GM18498 (cell line): ENCODE results near the gene HOXD10.

Experiments used
- ATAC-seq: cut with Tn5 transposase; IDR thresholded peaks from one replicate; pipeline ENCODE4 v1.9.1; 2021; ENCODE audit warnings: mild to moderate bottlenecking, moderate library complexity; ENCODE audit not compliant: unreplicated experiment

The HOXD10 gene

GRCh38 chr2:176105730-176106580 is 10.6 kb upstream of the HOXD10 start:
- ATAC-seq: no peak

DNA sequence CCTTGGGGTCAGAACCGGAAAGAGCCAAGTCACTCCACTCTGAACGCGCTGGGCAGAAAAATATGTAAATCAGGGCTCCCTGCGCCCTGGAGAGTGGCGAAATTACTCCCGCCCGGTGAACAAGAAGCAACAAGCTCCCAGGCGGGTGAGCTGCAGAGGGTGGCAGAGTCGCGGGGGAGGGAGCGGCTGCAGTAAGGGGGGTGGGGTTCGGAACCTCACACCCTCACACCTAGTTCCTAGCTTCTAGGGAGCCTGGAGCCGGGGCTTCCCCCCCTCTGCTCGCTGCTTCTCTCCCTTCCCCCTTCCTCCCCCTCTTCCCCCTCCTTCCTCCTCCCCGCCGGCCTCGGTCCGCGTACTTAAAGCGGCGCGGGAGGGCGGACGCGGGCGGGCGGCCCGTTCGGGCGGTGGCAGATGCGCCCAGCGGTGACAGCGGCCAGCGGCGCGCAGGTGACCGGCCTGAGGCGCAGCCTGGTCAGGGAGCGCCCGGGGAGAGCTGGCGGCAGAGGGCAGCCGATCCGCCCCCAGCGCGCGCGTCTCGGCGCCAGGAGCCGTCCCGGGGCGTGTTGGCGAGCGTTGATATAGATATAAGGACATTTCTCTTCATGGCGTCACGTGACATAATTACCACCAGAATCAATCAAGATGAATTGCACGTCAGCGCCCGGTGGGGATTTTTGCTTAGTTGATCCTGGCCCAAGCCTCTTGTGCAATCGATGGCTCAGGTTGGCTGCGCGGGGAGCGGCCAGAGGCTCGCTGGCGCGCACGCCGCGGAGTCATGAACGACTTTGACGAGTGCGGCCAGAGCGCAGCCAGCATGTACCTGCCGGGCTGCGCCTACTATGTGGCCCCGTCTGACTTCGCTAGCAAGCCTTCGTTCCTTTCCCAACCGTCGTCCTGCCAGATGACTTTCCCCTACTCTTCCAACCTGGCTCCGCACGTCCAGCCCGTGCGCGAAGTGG is 9.7 kb upstream of the HOXD10 start, which contains the start of gene HOXD11:
Gene HOXD11, plus strand, starts transcription at position 700 of the 959 bp plus-strand sequence. Its CDS starts 76 bp downstream, at position 776.
- ATAC-seq: no peak

- ATAC-seq: no peak
These were observed 8.8 kb upstream of the HOXD10 start for GRCh38 chr2:176107731-176108181.

DNA sequence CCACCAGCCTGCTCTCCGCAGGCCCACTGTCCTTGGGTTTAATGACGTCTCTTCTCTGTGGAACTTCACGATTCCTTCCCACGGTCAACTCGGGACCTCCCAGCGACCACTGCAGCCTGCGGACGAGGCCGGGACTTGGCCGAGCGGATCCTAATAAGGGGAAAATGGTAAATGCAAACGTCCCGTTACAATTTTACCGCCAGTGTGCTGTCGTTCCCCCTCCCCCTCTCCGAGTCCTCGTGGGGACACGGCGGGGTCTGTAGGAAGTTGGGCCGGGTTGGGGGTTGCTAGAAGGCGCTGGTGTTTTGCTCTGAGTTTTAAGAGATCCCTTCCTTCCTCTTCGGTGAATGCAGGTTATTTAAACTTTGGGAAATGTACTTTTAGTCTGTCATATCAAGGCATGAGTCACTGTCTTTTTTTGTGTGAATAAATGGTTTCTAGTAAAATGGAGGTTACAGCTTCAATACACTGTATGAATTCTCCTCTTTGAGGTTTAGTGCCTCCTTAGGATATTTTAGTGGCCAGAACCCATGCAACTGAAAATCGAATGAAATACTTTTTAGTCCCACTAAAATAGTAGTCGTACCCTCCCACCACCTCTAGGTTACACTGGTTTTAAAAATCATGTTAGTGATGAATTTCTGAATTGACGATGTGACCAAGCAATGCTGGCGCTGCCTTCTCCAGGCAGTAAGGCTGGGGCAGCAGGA is 7.2 kb upstream of the HOXD10 start:
- no peak for ATAC-seq

DNA sequence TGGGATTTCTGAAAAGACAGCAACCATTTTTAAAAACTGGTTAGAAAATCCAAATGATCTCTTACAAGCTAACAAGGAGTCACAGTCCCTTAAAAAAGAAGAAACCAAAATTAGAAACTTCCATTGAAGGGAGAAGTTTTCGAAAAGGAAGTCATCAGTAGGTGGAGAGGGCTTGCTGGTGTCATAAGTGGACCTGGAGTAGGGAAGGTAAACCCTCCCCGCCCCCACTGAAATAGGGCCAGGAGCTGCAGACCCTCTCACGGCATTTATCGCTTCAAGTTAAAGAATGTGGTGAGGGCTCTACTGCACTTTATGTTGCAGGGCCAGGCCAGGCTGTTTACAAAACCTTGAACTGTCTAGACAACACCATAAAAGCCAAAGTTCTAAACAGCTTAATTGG is 6.6 kb upstream of the HOXD10 start:
- ATAC-seq: no peak

- no peak for ATAC-seq
These were observed 5.9 kb upstream of the HOXD10 start for GRCh38 chr2:176110415-176111308.

- no peak for ATAC-seq
These were observed 5.3 kb upstream of the HOXD10 start for GRCh38 chr2:176111309-176111663.

- ATAC-seq: no peak
These were observed 4.7 kb upstream of the HOXD10 start for GRCh38 chr2:176111846-176112374.

GRCh38 chr2:176112375-176113302 is 3.9 kb upstream of the HOXD10 start:
- ATAC-seq: no peak

DNA sequence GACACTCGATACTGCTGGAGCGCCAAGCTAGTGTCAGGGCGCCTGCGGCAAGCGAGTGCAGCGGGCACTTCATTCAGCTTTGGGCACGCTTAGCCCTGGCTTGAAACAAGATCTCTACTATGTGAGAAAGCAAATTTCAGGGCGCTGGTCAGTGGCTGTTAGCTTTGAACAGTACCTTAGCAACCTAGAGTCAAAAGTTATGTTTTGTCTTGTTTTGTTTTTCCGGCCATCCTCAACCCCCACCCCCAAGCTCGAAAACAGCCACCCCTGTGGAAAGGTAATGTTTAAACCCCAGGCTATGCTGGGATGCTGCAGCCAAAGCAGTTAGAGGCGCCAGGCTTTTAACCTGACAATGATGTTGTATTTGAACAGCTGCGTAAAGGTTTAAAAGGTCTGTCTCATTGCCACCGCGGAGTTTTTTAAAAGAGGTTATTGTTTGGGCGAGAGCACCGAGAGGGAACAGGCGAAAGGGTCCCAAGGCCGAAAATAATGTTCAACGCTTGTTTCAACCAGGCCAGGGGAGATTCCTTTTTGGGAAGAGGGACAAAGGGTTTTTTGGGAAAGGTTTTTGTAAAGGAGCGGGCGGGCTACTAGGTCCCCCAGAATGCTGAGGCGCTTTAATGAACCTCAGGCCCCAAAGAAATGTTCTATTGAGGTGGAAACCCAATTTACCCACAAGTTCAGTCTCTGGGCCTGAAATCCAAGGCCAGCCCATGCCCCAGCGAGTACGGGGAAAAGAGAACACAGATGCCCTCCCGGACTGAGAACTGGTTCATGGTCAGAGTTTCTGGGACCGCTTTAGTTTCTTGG is 2.3 kb upstream of the HOXD10 start:
- no peak for ATAC-seq

DNA sequence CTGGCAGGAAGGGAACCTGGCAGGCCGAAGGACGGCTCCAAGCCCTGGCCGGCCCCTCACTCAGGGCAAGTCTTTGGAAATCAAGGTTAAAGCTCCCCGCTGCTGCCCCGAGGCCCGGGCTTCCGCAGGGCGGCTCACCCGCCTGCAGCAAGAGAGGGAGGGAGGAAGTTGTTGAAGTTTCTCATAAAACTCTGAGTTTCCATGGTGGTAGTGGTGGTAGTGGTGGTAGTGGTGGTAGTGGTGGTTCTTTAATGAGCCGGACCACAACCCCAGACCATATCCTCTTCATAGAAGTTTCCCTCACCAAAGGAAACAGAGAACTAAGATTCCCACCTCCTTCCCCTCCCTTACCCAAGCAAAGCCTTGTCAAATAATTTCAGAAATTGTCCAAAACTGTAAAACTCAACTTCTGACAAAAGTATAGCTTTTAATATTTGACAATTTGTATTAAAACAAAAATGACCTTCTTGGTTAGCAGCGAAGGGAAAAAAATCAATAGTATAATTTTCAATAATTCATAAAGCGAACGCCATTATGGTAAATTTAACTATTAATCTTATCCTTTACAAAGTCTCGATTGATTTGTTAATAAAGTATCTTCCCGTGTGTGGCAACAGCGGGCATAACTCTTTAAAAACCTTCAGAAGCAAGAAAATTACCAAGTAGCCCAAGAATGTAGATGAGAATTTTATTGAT is 1.5 kb upstream of the HOXD10 start:
- no peak for ATAC-seq

GRCh38 chr2:176117162-176117822 is 714 bp downstream of the HOXD10 start:
- no peak for ATAC-seq

DNA sequence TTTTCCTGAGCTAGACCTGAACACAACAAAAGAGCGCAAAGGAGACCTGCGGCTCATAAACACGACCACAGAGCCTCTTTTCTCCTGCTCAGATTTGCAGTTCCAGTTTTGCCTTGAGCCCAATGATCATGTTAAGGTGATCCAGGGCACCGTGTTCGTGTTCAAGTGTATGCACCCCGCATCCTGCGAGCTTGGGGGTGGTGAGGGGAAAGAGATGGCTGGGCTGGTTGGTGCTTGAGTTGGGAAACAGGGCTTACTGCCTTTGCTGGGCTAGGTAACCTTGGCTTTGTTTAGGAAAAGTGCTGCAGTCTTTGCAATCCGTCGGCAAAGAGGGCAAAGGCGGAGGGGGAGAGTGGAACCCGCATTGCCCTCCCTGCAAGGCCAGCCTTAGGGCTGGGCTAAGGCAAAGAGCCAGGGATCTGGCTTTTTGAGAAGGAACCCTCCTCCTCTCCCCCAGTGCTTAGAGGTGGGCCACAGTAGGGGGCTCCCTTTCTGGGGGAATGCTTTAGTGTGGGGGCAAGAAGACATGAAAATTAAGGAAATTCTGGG is 1.3 kb downstream of the HOXD10 start:
- no peak for ATAC-seq

DNA sequence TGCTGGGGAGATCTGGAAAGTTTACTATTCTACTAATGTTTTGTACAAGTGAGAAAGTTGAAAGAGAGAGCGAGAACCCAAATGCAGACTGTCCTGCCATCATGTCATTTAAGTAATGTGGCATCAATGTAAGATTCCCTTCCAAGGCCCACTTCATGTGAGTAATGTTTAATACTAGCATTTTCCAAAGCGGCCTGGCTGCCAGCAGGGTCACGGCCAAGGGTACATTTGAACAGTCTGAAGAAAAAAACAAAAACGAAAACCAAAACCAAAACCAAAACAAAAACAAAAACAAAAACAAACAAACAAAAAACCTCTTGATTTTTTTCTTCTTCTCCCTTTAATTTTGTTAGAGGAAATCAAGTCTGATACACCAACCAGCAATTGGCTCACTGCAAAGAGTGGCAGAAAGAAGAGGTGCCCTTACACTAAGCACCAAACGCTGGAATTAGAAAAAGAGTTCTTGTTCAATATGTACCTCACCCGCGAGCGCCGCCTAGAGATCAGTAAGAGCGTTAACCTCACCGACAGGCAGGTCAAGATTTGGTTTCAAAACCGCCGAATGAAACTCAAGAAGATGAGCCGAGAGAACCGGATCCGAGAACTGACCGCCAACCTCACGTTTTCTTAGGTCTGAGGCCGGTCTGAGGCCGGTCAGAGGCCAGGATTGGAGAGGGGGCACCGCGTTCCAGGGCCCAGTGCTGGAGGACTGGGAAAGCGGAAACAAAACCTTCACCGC is 2.2 kb downstream of the HOXD10 start:
- ATAC-seq: no peak

DNA sequence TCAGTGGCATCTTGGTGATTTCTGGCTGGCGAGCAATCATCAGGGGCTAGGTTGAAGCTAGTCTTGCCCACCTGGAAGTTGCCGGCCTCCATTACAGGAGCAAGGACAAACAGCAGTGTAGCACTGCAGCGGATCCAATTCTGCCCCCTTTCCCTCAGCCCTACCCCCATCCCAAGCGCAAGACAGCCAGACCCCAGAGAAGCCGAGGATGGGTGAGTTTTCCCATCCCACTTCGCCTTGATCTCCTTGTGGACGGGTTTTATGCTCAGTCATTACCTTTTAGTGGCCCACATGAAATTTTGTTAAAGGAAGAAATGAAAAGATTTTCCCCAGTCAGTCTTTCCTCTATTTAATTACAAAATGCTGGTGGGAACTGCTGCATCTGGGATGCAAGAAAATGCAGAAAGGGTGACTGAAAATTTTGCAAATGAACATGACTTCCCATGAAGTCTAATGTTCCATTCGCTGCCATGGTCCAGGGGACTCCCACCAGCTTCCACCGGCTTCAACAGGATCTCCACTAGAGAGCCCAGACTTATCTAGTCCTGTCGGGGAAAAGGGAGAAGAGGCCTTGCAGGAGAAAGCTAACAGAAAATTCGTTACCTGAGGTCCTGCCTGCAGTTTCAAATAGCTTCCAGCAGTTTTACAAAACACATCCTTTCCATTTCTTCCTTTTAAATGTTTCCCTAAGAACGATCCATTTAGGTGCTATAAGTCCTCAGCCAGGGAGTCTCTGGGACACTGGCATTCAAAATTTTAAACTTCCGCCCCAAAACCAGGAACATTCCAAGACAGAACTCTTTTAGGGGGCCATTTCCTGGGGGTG is 4.0 kb downstream of the HOXD10 start:
- no peak for ATAC-seq
